Fibroblast of peridontal ligament (primary cell): ENCODE measurements around the gene SNRPA1.
"Not testable (repeated sequence)": the region's sequence is repeated elsewhere in the genome, so short reads cannot be mapped to it uniquely, and the experiment has no call there.

Experiments used
- DNase-seq: peaks from one replicate; pipeline ENCODE4 v3.0.0-alpha.2; 2010; ENCODE audit errors: extremely low read depth

SNRPA1 gene

GRCh38 chr15:101294731-101295606 is at the start of gene SNRPA1:
TSS of gene SNRPA1 (minus strand) at chr15:101295248. CDS start at chr15:101295178, 70 bp downstream.
- DNase-seq = peak; percentile 90

- DNase-seq = no peak
These were observed 47.0 kb upstream of the SNRPA1 start for GRCh38 chr15:101342056-101342455.

- DNase-seq = no peak
These were observed 43.5 kb upstream of the SNRPA1 start for GRCh38 chr15:101338502-101339057.

DNA sequence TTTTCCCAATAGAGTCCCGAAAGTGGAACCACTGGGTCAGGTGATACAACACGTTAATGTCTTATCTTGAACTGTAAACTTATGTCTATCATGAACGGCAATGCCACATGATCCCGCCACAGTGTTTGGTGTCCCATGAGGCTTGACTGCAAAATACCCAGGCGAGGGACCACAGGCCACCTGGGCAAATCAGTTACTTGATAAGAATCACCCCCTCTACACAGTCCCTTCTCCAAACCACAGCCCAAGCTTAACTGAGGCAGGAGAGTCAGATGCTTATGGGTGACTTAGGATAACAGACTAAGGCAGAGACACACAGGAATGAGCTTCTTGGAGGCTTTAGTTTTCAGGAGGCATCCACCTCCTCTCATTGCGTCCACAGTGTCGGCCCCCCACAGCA is 42.9 kb upstream of the SNRPA1 start:
- no peak for DNase-seq

DNA sequence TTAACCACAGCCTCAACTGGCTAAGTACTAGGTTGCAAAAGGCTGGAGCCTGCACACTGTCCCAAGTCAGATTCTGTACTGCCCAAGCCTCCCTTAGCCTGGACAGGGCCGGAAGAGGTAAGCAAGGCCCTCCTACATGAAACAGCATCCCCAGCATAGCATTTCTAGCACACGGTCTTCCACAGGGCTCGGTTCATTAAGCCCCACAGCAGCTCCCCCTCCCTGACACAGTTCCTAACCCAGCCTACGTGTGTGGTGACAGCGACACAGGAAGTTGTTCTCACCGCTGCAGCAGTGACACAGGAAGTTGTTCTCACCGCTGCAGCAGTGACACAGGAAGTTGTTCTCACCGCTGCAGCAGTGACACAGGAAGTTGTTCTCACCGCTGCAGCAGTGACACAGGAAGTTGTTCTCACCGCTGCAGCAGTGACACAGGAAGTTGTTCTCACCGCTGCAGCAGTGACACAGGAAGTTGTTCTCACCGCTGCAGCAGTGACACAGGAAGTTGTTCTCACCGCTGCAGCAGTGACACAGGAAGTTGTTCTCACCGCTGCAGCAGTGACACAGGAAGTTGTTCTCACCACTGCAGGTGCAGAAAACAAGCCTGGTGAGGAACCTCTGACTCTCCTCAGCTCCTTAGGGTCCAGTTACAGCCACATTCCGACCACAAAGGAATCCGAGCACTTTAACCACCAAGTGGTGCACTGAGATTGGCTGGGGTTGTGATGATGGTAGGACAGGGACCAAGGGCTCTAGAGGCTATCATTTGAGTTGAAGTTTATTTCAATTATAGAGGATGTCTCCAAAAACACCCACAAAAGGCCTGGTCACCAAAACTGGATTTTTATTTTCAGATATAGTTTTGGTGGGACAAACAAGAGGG is 39.1 kb upstream of the SNRPA1 start:
- DNase-seq = not testable (repeated sequence)

GRCh38 chr15:101332061-101332467 is 37.0 kb upstream of the SNRPA1 start:
- DNase-seq = no peak

DNA sequence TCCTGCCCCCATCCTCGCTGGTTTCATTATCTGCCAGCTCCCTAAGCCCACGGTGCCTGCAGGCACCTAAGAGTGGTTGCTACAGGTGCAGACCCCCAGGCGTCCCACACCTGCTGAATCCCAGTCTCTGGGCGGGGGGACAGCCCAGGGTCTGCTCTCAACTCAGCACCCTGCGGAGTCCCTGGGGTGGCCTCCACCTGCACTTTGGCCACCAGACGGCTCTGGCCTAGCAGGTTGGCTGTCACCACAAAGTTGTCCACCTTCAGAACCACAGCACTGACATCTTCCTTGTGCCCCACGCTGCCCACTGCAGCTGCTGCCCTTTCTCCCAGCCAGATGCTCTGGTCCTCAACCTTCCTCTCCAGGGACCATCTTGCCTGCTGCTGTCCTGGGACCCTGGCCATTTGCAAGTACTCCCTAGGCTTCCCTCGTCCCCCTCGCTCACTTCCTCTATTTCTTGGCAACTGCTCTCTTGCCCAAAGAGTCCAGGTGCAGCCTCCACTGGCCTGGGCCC is 34.9 kb upstream of the SNRPA1 start:
- DNase-seq = no peak

DNA sequence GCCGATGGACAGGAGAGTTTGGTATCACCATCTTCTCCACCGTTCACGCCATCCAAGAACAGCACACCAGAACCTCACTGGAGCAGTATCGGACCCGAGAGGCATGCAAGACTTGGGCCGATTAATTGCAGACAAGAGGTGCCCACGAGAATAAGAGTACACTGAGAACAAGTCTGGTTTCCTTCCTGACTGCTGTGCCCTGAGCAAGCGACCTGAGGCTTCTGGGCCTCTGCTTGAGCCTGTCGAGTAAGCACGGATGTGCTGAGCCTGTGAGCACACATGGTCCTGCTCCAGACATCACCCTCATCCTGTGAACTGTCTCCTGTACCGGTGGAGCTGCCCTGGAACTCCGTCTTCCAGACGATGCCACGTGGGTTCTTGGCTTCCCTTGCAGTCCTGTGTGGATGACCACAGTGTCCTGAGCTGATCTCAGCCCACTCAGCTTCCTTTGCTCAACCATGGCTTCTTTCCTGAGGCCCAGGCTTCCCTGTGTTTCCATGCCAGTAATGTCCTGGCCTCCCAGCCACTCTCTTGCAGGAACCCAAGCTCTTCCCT is 34.3 kb upstream of the SNRPA1 start:
- no peak for DNase-seq

DNA sequence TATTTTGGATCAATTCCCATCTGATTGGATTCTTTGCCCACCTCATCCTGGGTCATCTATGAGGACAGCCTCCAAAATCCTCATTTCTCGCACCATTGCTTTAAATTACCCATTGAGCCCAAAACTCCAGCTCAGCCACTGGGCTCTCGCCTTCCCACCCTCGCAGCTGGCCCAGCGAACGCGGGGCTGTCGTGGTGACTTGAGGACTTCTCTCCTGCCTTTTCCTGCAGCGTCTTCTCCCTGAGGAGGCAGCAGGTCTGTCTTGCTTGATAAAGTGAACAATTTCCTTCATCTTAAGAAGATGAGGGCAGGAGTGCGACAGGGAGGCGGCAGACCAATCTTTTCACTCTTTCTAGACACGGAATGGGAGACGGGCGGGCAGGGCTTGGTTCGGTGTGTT is 33.0 kb upstream of the SNRPA1 start:
- DNase-seq = no peak

DNA sequence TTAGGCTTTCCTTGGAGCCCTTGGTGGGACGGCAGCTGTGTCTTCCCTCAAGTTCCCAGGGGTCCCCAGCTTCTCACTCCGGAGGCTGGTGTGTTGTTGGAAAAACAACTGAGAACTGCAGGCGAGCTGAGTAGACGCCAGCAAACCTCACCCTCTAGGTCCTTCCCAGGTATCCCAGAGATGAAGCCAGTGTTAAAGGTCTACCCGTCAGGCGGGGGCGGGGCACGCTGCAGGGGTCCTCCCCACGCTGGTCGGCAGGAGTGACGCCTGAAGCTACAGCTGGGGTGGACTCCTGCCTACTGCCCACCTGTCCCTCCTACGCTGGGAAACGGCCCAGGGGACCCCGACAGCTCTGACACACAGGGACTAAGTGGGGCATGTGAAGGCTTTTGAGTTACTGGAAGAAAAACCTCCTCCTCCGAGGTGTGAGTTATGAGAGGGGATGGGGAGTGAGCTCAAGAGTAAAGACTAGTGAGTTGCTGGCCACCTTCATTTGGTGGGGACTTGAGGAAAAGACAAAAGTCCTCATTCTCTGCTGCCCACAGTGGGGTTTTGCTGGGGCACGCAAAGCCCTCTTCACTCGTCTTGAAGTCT is 32.2 kb upstream of the SNRPA1 start:
- DNase-seq = no peak

DNA sequence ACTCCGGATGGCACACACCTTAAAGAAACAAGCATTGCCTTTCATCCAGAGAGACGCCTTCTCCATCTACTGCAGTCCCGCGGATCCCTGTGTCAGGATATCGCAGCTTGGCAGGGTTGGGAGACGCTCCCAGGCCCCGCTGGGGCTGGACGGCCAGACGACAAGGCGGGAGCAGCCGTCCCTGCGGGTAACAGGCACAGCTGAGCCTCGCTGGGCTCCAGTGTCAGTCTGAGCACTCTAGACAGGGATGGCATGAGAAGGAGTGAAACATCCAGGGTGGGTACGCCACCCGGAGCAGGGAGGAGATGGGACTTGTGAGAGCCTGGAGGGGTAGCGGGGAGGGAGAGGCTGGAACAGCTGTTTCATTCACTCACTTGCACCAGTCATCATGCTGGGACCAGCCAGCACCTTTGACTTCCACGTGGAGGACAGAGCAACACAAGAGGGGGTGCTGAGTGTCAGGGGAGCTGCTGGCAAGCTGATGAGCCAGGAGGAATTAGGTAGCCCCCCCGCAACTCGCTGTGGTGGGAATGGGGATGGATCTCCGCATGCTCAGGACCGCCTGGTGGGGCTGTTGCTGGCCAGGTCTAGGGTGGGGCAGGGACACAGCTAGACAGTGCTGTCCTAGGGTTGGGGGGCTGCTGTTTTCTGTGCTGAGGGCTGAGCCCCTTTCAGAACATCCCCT is 31.6 kb upstream of the SNRPA1 start:
- no peak for DNase-seq

GRCh38 chr15:101326026-101326315 is 30.9 kb upstream of the SNRPA1 start:
- DNase-seq = no peak

GRCh38 chr15:101325263-101326025 is 30.4 kb upstream of the SNRPA1 start:
- DNase-seq = no peak

- DNase-seq = no peak
These were observed 29.6 kb upstream of the SNRPA1 start for GRCh38 chr15:101324524-101325177.

DNA sequence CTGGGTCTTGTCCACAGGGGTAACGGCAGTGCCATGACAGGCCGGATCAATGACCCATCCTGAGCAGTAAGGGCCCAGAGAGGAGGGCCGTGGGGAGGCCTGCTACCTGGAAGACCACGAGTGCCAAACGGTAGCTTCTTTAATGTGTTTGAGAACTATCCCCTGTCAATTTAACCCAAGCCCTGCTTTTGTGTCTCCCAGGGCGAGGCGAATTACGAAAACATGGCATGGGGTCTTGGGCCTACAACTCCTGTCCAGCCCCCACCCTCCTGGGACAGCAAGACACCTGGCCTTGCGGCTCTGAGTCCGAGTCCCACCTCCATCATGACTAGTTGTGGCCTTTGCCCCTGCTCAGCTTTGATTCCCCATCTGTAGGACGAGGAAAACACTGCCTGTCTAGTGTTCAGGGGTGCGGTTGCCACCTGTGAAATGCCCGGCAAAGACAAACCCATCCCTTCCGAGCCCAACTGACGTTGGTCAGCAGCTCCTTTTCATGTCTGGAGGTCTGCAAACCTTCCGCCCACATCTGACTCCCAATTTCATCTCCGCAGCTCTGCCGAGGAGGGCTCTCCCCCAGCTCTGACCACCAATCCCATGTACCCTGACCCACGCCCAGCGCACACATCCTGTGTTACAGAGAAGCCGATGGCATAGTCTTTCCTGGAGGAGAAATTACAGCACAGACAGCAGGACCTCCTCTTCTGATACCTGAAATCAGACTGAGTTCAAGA is 28.9 kb upstream of the SNRPA1 start:
- no peak for DNase-seq

- DNase-seq = no peak
These were observed 27.9 kb upstream of the SNRPA1 start for GRCh38 chr15:101322854-101323477.

- DNase-seq = no peak
These were observed 27.1 kb upstream of the SNRPA1 start for GRCh38 chr15:101322016-101322695.

- DNase-seq = no peak
These were observed 25.5 kb upstream of the SNRPA1 start for GRCh38 chr15:101320501-101321052.
